MM.1S (cell line): Measurements from ENCODE around the gene SLC25A53.

Experiments used
- CTCF ChIP-seq: fragments of 300-600 bp; sonication (generic); IDR thresholded peaks from 2 replicates; pipeline ENCODE4 v1.5.1; 2016; ENCODE audit warnings: antibody characterized with exemption, low read length, mixed read lengths
- EZH2 ChIP-seq: fragments of 300-600 bp; sonication (generic); optimal IDR thresholded peaks from 2 replicates; pipeline ENCODE3; 2017; ENCODE audit warnings: low read depth, mild to moderate bottlenecking, antibody characterized with exemption, low read length, mixed read lengths

DNA sequence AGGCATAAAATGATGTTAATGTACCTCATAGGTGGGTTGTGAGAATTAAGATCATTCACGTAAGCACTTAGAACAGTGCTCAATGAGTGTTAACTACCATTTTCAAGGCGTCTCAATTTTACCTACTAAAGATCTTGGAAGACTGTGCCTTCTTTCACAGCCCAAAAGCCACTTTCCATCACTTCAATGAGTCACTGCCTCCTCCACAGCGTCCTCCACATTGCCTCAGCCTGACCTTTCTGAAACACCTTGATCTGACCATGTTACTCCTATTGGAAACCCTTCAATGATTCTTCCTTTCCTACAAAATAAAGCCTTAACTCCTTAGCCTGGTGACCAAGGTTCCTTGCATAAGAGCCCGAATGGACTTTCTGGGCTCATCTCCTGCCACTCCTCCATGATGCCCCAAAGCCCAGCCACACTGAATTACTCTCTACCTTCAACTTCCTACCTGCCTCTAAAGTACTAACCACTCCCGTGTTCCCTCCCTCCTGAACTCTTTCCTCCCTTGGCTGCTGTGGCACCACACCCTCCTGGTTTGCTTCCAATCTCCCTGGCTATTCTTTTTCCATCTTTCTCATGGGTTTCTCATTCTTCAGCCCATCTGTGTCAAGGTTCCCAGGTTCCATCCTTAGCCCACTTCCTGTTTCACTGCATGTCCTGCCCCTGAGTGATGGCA lies 22.1 kb downstream of the SLC25A53 start:
- TF ChIP-seq CTCF (no peak), EZH2 (no peak)
